Activated gamma-delta T cell treated with Interleukin-2 at 50 U/mL for 16 hours (primary cell): ENCODE data around the gene TMEM184A.

Experiments
- DNase-seq: peaks from one replicate; pipeline ENCODE4 v3.0.0-alpha.2; 2020

TMEM184A gene

GRCh38 chr7:1538544-1539180, 17.3 kb downstream of the TMEM184A start:
- DNase-seq: no peak

- no peak for DNase-seq
Measured at GRCh38 chr7:1537535-1538412, 18.2 kb downstream of the TMEM184A start.

- DNase-seq: no peak
Measured at GRCh38 chr7:1536743-1537534, 19.1 kb downstream of the TMEM184A start.

DNA sequence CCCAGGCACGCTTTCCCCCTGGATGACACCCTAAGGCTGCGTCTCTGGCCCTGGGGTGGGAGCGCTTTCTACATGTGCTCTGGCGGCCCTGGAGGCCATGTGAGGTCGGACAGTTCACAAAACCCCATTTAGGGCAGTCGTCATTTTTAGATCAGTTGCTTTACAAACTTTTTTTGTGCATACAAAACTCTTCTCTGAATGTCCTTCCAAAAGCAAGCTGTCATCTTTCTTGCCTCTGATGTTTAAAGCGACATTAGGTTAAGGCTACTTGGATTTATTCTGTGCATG, 19.6 kb downstream of the TMEM184A start:
- no peak for DNase-seq

DNA sequence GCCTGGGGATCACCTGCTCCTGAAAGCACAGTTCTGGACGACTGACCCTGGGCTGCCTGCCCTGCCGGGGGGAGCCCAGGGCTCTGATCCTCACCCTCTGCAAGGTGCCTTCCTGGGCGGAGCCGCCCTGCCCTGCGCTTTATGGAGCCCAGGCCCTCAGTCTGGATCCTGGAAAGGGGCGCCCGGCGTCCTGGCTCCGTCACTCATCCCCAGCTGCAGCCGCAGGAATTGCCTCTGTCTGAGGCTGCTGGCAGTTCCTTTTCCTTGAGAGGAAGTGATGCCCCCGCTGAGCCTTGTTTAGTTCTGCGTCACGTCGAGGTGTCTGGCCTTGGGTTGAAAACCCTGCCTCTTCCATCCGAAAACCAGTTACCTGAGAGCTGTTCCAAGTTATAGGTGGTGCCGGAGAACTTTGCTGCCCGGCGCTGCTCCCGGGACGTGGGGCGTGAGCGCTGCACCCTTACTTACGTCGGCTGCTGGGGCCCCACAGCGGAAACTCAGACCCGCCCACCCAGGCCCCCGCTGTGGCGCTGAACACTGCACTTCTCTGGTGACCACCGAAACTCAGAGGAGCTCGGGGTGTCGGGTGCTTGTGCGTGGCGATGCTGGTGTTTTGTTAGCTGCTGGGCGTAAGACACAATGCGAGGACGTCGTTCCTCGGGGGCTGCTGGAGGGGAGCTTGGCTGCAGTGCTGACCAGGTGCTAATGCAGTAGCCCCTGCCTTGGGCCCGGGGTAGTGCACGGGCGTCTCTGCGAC, 20.1 kb downstream of the TMEM184A start:
- no peak for DNase-seq

DNA sequence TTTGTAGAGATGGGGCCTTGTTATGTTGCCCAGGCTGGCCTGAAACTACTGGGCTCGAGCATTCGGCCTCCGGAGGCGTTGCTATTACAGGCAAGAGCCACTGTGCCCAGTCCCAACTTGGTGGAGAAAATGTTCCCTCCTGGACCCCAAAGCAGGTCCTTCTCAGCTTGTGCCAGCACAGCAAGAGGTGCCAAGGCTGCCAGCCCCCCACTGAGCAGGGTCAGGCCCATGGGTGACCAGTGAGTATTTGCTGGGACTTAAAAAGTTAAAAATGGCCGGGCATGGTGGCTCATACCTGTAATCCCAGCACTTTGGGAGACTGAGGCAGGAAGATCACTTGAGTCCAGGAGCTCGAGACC, 20.9 kb downstream of the TMEM184A start:
- no peak for DNase-seq

GRCh38 chr7:1534330-1535099, 21.5 kb downstream of the TMEM184A start:
- DNase-seq: no peak

- DNase-seq: no peak
Measured at GRCh38 chr7:1533547-1534329, 22.3 kb downstream of the TMEM184A start.

DNA sequence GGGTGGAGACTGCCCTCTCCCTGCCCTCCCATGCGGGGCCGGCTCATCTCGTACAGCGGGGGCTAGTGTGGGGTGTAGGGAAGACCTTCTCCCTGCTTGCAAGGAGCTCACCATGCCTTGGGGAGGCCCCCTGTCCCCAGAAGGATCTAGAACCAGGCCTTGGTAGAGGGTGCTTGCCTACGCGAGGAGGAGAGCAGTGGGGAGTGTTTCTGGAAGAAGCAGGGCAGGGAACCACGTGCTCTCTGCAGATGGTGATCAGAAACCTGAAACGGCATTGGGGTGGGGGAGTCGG, 22.8 kb downstream of the TMEM184A start:
- DNase-seq: no peak

GRCh38 chr7:1532456-1533254, 23.4 kb downstream of the TMEM184A start:
- peak; percentile 54 for DNase-seq

- no peak for DNase-seq
Measured at GRCh38 chr7:1531979-1532455, 24.0 kb downstream of the TMEM184A start.

DNA sequence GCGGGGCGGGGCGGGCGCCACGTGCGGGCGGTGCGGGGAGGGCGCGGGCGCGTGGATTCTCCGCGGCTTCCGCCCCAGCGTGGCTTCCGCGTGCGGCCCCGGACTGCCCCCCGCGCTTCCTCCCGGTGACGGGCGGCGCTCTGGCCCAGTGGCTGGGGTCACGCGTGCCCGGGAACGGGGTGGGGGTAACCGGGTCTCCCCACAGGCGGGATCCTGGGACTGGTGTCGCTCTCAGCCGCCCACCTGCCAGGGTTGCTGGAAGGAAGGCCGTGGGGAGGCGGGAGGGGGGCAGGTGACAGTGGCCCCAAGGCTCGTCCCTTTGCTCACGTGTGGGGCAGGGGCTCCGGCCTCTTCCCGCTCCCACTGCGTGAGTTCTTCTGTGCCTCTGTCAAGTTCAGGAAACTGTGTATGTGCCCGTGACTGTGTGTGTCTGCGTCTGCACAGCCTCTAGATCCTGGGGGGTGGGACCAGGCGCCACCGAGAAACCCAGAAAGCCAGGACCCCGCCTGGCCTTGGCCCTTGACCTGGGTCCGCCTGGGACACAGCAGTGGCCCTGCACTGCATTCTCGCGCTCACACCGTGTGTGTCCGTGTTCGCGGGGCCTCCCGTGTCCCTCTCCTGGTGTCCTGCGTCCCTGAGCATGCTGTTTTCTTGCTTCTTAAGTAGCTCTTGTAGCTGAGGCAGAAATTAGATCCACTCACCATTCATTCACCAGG, 24.6 kb downstream of the TMEM184A start:
- DNase-seq: peak; percentile 41

GRCh38 chr7:1530946-1531262, 25.1 kb downstream of the TMEM184A start:
- DNase-seq: no peak

DNA sequence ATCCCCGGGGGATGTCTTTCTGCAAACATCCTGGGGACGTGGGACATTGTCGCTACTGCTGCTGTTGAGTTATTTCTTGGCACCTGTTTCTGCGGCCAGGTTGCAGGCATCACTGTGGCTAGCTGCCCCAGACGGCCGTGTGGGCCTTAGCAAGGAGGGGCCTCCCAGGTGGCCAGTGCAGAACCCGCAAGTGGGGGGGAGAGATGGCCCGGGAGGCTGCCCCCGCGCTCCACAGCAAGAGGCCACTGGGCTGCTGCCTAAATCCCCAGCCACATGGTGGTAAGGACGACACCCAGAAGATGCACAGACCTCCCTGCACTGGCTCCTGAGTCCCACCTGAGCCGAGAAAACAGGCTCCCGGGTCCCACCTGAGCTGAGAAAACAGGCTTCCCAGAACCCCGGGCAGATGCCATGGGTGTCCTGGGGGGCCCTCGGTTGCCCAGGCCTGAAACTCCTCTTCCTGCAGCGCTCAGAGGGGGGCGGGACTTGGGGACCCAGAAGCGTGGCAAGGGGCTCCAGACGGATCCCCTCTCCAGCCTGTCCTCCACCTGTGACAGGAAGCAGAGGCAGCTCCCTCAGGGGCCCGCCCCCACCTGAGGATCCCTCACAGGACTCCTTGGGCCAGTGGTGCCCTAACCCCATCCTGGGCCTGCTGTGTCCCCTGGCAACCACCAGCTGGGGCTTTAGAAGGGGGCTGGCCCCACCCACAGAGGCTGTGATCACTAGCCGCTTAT, 26.5 kb downstream of the TMEM184A start:
- no peak for DNase-seq

DNA sequence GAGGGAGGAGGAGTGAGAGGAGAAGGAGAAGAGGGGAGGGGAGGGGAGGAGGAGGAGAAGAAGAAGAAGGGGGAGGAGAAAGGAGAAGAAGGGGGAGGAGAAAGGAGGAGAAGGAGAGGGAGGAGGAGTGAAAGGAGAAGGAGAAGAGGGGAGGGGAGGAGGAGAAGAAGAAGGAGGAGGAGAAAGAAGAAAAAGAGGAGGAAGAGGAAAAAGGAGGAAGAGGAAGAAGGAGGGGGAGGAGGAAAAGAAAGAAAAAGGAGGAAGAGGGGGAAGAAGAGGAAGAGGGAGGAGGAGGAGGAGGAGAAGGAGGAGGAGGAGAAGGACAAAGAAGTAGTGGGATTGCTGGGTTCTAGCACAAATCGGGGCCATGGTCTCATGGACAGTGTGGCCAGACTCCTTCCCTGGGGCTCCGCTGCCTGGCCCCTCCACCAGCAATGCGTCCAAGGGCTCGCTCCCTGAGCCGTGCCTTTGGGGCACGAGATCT, 29.7 kb downstream of the TMEM184A start:
- no peak for DNase-seq

- DNase-seq: no peak
Measured at GRCh38 chr7:1525409-1525808, 30.6 kb downstream of the TMEM184A start.

DNA sequence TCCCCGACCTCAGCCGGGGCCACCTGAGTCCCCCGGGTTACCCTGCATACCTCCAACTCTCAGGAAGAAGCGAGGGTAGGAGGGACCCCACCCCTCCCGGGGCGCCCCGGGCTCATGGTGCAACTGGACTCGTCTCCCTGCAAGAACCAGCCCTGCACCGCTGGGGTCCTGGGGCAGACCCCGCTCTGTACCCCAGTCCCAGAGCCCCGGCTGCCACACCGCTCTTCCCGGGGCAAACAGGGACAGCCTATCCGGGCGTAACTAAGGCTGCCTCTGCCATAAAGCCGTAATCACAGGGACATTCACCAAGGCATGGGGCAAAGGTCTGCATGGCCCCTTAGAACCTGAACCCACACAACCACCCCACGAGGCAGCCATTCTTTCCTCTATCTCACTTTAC, 32.2 kb downstream of the TMEM184A start:
- DNase-seq: no peak

- no peak for DNase-seq
Measured at GRCh38 chr7:1523208-1523607, 32.8 kb downstream of the TMEM184A start.

- DNase-seq: no peak
Measured at GRCh38 chr7:1521456-1521855, 34.5 kb downstream of the TMEM184A start.
